Transverse colon (tissue), 4 donors: ENCODE data around the gene MRPL1. TPM values are rescaled to one million over a fixed set of nuclear protein-coding genes. Genes with fewer than 3 reads are reported as not detected.

Experiments used
- DNase-seq: peaks from one replicate; pipeline ENCODE4 v3.0.0-alpha.2; 2019
- H3K27ac ChIP-seq, 4 donors: fragments of 200-600 bp; sonication (generic); 2 replicates each; pipeline ENCODE4 v1.5.1; 2016 to 2018; ENCODE audit warnings: inconsistent platforms in 4 of 4
- H3K27me3 ChIP-seq: fragments of 200-600 bp; sonication (generic); 2 replicates; pipeline ENCODE4 v1.5.1; 2017; ENCODE audit warnings: inconsistent platforms
- H3K36me3 ChIP-seq, 4 donors: fragments of 200-600 bp; sonication (generic); 2 replicates each; pipeline ENCODE4 v1.5.1; 2017 to 2019; ENCODE audit warnings: inconsistent platforms in 4 of 4
- H3K4me1 ChIP-seq, 4 donors: fragments of 200-600 bp; sonication (generic); 2 replicates each; pipeline ENCODE4 v1.5.1; 2017 to 2020; ENCODE audit warnings: inconsistent platforms in 4 of 4
- H3K4me3 ChIP-seq, 4 donors: fragments of 200-600 bp; sonication (generic); 1 replicate in 1 of 4; 2 replicates in 3 of 4; pipeline versions ENCODE4 v1.5.1 to v1.6.1; 2017 to 2019; ENCODE audit warnings: inconsistent platforms in 4 of 4
- H3K9me3 ChIP-seq, 2 donors: fragments of 200-600 bp; sonication (generic); 2 replicates each; pipeline ENCODE4 v1.5.1; 2017 to 2019; ENCODE audit warnings: inconsistent platforms in 2 of 2
- CTCF ChIP-seq, 5 experiments: fragments of 200-600 bp in 3 of 5; fragments of 450-650 bp in 2 of 5; sonication (generic) in 3 of 5; IDR thresholded peaks; 1 replicate in 2 of 5; 2 replicates in 3 of 5; pipeline ENCODE4 v1.5.1; 2016 to 2017; ENCODE audit warnings: antibody characterized with exemption in 5 of 5, inconsistent platforms in 3 of 5, mild to moderate bottlenecking in 2 of 5, moderate library complexity in 1 of 5
- EP300 ChIP-seq: sonication (generic); formaldehyde crosslinking; IDR thresholded peaks from one replicate; pipeline ENCODE4 v1.6.1; 2017; ENCODE audit warnings: antibody characterized with exemption, low read depth
- POLR2A ChIP-seq: fragments of 450-650 bp; IDR thresholded peaks from one replicate; pipeline ENCODE4 v1.6.1; 2016; ENCODE audit warnings: antibody characterized with exemption, mild to moderate bottlenecking, moderate library complexity
- POLR2AphosphoS5 ChIP-seq, 3 donors: sonication (generic); formaldehyde crosslinking; IDR thresholded peaks; one replicate each; pipeline ENCODE4 v1.6.1; 2016; ENCODE audit warnings: antibody characterized with exemption in 3 of 3
- WGBS, 2 donors: methylation state at CpG; one replicate each; pipeline ENCODE4 v1.1.5; 2018; ENCODE audit warnings: low coverage in 1 of 2; 5-methylcytosine and 5-hydroxymethylcytosine counted together
- in situ Hi-C, 4 donors: fragments of 200-750 bp; cut with MboI; loops; one replicate each; pipeline versions ENCODE4 v1.15.0 to v1.15.1; 2017; ENCODE audit warnings: low sequenced_read_pairs in 3 of 4, low pct_ligation_motif_present in 1 of 4, low pct_unique_long_range_greater_than_20kb in 1 of 4
- intact Hi-C: fragments of 100-400 bp; cut with DNase I; formaldehyde crosslinking; loops from one replicate; pipeline ENCODE4 v1.15.1; 2023; ENCODE audit warnings: low total_unique reads
- total RNA-seq, 4 donors: library from RNA; depleted of rRNA; stranded (reverse); fragments of >200 nt; gene quantifications; one replicate each; pipeline ENCODE4 v1.1.0, GENCODE V29; 2016

The MRPL1 gene
- total RNA-seq, 4 donors from 2014 or later = 3.7 to 31.8 (median 19.6) TPM

DNA sequence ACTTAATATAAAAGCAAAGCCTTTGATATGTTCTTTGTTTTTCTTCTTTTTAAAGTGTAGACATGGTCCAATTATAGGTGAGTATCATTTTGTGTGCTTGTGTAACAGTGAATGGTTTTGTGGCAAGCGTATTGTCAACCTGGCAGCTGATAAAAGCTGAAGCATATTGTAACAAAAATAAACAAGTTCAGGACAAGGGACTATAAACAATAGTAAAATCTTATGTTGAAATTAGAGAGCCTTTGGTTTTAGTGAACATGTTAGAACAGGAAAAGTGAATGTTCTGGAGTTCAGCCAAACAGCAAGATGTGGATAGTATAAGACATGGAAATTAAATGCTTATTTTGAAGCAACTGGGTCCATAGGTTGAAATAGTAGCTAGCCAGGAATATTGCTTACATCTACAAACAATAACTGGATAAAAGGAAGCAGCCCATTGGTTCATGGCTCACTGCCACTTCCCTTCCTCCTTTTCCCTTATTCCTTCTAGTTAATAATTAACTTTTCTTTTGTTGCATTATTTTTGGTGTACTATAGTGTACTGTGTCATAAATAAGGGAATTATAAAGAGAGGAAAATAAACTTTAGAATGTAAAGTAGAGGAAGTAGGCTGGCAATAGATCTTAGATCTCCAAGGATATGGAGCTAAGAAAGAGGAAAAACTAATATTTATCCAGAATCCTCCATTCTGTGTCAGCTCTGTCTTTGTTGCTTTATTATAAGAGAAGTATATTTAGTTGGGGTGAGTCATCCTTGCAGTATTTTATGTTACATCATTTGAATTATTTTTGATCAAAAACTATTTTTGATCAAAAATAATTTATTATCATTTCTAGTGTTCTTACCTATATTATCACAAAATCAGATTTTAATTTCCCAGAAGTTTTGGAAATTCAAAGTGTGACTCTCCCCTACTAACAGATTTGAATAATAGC, 65.6 kb downstream of the MRPL1 start:
- TF ChIP-seq EP300 (no peak), POLR2A (no peak), CTCF (IDR thresholded peaks at IDR 0.05) (no peak), POLR2AphosphoS5 (IDR thresholded peaks at IDR 0.05) (no peak)
- Histone ChIP-seq H3K36me3 (no peaks in the 10 kb centered on the region), H3K4me3 (no peak overlapping the region), H3K27ac (peak overlapping the region in 1 of 4 donors; percentile 24), H3K27me3 (no peaks in the 10 kb centered on the region), H3K4me1 (peaks cover 0 to 18% (median 6%) of the 10 kb centered on the region in 4 donors), H3K9me3 (no peaks in the 10 kb centered on the region)
- peak; percentile 23 for DNase-seq
- in situ Hi-C loops = no loop called here
- WGBS, 2 donors = 29 to 50% methylated on average over 1 of the region's 1 CpG
- intact Hi-C loops = no loop called here

DNA sequence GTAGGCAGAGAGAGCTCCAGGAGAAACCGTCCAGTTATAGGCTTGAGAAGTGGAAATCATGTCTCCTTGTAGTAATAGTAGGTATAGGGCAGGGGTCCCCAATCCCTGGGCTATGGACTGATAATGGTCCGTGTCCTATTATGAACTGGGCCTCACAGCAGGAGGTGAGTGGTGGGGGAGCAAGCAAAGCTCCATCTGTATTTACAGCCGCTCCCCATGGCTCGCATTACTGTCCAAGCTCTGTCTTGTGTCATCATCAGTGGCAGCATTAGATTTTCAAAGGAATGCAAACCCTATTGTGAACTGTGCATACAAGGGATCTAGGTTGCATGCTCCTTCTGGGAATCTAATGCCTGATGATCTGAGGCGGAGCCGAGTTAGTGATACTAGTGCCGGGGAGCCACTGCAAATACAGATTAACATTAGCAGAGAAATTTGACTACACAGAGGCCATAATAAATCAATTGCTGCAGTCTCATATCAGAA, 67.6 kb downstream of the MRPL1 start:
- no peaks in the 10 kb centered on the region for H3K9me3 ChIP-seq
- H3K4me1 ChIP-seq = peaks cover 0 to 18% (median 6%) of the 10 kb centered on the region in 4 donors
- in situ Hi-C loops (no loop called here), intact Hi-C loops (no loop called here)
- no peak for TF ChIP-seq CTCF (IDR thresholded peaks at IDR 0.05)
- TF ChIP-seq POLR2AphosphoS5 (IDR thresholded peaks at IDR 0.05) = no peak
- TF ChIP-seq EP300 = no peak
- TF ChIP-seq POLR2A = no peak
- H3K36me3 ChIP-seq = no peaks in the 10 kb centered on the region
- WGBS, 2 donors = 96% methylated on average over 4 to 7 of the region's 7 CpGs
- no peak overlapping the region for H3K27ac ChIP-seq
- H3K4me3 ChIP-seq = no peak overlapping the region
- no peaks in the 10 kb centered on the region for H3K27me3 ChIP-seq
- DNase-seq = no peak

GRCh38 chr4:77930876-77931275, 68.2 kb downstream of the MRPL1 start:
- no peak for DNase-seq
- Histone ChIP-seq H3K4me3 (no peak overlapping the region), H3K4me1 (peaks cover 0 to 18% (median 6%) of the 10 kb centered on the region in 4 donors), H3K27me3 (no peaks in the 10 kb centered on the region), H3K36me3 (no peaks in the 10 kb centered on the region), H3K27ac (no peak overlapping the region), H3K9me3 (no peaks in the 10 kb centered on the region)
- WGBS, 2 donors = 96 to 97% methylated on average over 4 of the region's 4 CpGs
- intact Hi-C loops = no loop called here
- in situ Hi-C loops = no loop called here
- no peak for TF ChIP-seq EP300
- TF ChIP-seq POLR2AphosphoS5 (IDR thresholded peaks at IDR 0.05) = no peak
- no peak for TF ChIP-seq POLR2A
- no peak for TF ChIP-seq CTCF (IDR thresholded peaks at IDR 0.05)

- Histone ChIP-seq H3K4me3 (no peak overlapping the region), H3K27ac (no peak overlapping the region), H3K4me1 (peaks cover 0 to 18% (median 6%) of the 10 kb centered on the region in 4 donors), H3K27me3 (no peaks in the 10 kb centered on the region), H3K36me3 (no peaks in the 10 kb centered on the region), H3K9me3 (no peaks in the 10 kb centered on the region)
- DNase-seq = no peak
- intact Hi-C loops (no loop called here), in situ Hi-C loops (no loop called here)
- WGBS, 2 donors = 84 to 93% methylated on average over 6 to 9 of the region's 9 CpGs
- no peak for TF ChIP-seq CTCF (IDR thresholded peaks at IDR 0.05)
- TF ChIP-seq POLR2A = no peak
- no peak for TF ChIP-seq EP300
- TF ChIP-seq POLR2AphosphoS5 (IDR thresholded peaks at IDR 0.05) = no peak
These were observed 69.0 kb downstream of the MRPL1 start for GRCh38 chr4:77931452-77932135.
